PFSK-1 (cell line): ENCODE data around the gene C11orf52.

Experiments used
- FOXP2 ChIP-seq: optimal IDR thresholded peaks from 2 replicates; pipeline ENCODE3; 2011; ENCODE audit warnings: borderline replicate concordance, control low read depth, inconsistent platforms; ENCODE audit not compliant: insufficient read depth; ENCODE audit errors: extremely low read length, extremely low read depth
- POLR2AphosphoS5 ChIP-seq: IDR thresholded peaks from 2 replicates; pipeline ENCODE4 v1.6.1; 2012; ENCODE audit warnings: low read depth, mild to moderate bottlenecking, control low read depth, low read length, moderate library complexity
- SIN3A ChIP-seq: IDR thresholded peaks from 2 replicates; pipeline ENCODE4 v1.6.1; 2012; ENCODE audit warnings: mild to moderate bottlenecking, low read length, moderate library complexity, borderline replicate concordance; ENCODE audit not compliant: insufficient read depth
- TAF1 ChIP-seq: IDR thresholded peaks from 2 replicates; pipeline ENCODE4 v1.6.1; 2012; ENCODE audit warnings: low read length, control low read depth, borderline replicate concordance; ENCODE audit not compliant: insufficient read depth
- TF ChIP-seq, protein P1 (sequence below), 2 experiments: IDR thresholded peaks; 2 replicates each; pipeline versions ENCODE4 v1.6.1 to v1.8.0; 2011 to 2012; ENCODE audit warnings: low read depth in 2 of 2, low read length in 2 of 2, control low read depth in 1 of 2, inconsistent platforms in 1 of 2, mild to moderate bottlenecking in 1 of 2, moderate library complexity in 1 of 2; ENCODE audit not compliant: insufficient read depth in 1 of 2

C11orf52 gene

DNA sequence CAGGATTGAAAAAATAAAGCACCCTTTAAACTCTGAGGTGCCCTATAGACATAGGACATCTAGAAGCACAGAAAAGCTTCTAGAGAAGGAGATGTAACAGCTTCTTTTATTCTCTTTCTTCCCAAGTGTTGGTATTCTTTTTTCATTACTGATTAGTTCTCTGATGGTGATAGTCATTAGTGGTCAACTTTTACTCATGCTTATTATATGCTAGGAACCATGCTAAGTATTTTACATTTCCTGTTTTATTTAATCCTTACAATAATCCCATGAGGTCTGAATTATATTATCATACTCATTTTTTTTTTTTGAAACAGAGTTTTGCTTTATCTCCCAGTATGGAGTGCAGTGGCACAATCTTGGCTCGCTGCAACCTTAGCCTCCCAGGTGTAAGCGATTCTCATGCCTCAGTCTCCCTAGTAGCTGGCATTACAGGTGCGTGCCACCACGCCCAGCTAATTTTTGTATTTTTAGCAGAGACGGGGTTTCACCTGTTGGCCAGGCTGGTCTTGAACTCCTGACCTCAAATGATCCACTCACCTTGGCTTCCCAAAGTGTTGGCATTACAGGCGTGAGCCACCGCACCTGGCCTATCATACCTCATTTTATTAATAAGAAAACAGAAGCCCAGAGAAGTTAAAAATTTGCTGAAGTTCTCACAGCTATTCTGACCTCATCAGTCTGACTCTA lies 3.0 kb downstream of the C11orf52 start:
- TF ChIP-seq POLR2AphosphoS5 (no peak), FOXP2 (no peak), SIN3A (no peak), TAF1 (no peak)
- TF ChIP-seq, protein P1, sequence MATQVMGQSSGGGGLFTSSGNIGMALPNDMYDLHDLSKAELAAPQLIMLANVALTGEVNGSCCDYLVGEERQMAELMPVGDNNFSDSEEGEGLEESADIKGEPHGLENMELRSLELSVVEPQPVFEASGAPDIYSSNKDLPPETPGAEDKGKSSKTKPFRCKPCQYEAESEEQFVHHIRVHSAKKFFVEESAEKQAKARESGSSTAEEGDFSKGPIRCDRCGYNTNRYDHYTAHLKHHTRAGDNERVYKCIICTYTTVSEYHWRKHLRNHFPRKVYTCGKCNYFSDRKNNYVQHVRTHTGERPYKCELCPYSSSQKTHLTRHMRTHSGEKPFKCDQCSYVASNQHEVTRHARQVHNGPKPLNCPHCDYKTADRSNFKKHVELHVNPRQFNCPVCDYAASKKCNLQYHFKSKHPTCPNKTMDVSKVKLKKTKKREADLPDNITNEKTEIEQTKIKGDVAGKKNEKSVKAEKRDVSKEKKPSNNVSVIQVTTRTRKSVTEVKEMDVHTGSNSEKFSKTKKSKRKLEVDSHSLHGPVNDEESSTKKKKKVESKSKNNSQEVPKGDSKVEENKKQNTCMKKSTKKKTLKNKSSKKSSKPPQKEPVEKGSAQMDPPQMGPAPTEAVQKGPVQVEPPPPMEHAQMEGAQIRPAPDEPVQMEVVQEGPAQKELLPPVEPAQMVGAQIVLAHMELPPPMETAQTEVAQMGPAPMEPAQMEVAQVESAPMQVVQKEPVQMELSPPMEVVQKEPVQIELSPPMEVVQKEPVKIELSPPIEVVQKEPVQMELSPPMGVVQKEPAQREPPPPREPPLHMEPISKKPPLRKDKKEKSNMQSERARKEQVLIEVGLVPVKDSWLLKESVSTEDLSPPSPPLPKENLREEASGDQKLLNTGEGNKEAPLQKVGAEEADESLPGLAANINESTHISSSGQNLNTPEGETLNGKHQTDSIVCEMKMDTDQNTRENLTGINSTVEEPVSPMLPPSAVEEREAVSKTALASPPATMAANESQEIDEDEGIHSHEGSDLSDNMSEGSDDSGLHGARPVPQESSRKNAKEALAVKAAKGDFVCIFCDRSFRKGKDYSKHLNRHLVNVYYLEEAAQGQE (IDR thresholded peaks at IDR 0.05; ENCODE audit: insufficient read depth in 1 of 2, low read depth in 2 of 2, low read length in 2 of 2), result no peak

DNA sequence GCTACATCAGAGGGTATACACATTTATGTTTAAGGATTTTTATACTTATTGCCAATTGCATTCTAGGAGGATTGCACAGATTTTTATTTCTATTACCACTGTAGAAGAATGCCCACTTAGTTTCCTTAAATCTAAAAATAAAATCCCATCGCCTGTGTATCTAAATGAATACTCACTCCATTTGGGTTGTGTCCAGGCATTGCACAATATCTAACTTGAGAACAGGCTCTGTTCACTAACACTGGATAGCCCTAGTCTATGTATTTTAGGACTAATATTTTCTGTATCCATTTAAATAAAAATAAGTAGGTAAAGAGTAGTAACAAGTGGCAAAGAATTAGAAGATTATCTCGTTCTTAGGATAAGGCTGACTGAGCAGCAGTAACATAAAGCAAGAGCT lies 4.1 kb downstream of the C11orf52 start:
- TF ChIP-seq, protein P1 (IDR thresholded peaks at IDR 0.05; ENCODE audit: insufficient read depth in 1 of 2, low read depth in 2 of 2, low read length in 2 of 2), result no peak
- TF ChIP-seq SIN3A, result no peak
- TF ChIP-seq FOXP2, result no peak
- no peak for TF ChIP-seq TAF1
- TF ChIP-seq POLR2AphosphoS5, result no peak

DNA sequence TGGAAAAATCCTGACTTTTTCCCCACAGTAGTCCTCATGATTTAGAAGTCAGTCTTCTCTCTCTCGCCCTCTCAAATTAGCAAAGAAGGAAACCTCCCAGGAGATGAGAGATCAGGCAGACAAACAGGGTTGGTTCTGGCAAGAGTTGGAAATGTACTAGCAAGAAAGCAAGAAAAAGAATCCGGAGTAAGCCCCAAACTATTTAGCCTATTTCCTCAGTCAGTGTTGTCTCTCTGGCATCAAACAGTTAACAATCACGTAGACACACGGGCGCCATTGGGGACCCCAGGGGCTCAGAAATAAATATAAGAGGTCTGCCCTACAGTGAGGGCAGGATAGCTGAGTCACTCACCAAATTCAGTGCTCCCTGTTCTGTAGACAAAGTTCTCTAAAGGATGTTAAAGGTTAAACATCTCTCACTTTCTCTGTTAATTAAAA lies 4.7 kb downstream of the C11orf52 start:
- TF ChIP-seq TAF1 (no peak), POLR2AphosphoS5 (no peak), SIN3A (0 out of 2 replicates have a peak, but pooled peaks have one; percentile 57), FOXP2 (no peak)
- TF ChIP-seq, protein P1 (IDR thresholded peaks at IDR 0.05; ENCODE audit: insufficient read depth in 1 of 2, low read depth in 2 of 2, low read length in 2 of 2), result no peak

DNA sequence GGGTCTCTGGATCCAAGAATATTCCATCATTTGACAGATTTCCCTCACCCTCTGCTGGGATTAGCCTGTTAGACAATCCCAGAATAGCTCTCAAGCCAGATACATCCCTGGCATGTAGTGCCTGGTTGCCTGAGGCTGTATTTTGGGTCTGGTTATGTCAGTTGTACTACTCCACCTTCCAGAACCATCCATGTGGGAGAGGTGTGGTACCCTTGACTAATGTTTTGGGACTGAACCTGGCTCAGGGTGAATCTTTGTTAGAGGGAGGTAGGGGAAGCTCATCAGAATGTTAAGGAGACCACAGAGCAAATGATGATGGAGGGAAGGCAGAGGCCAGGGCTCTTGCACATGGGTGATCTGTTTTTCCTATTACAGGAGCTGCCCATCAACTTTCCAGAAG lies 5.2 kb downstream of the C11orf52 start:
- TF ChIP-seq TAF1, result no peak
- TF ChIP-seq, protein P1 (IDR thresholded peaks at IDR 0.05; ENCODE audit: insufficient read depth in 1 of 2, low read depth in 2 of 2, low read length in 2 of 2), result no peak
- no peak for TF ChIP-seq FOXP2
- no peak for TF ChIP-seq SIN3A
- no peak for TF ChIP-seq POLR2AphosphoS5

DNA sequence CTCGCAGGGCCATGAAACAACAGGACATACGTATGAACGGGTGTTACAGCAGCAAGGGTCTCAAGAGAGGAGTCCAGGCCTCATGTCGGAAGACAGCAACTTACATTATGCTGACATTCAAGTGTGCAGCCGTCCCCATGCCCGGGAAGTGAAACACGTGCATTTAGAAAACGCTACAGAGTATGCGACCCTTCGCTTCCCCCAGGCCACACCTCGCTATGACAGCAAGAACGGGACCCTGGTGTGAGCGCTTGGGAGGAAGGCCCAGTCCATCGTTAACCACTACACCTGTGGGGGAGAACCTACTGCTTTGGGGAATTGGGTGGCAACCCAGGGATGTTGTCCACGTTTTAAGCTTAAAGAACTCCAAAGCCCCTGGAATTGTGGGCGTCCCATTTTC lies 7.2 kb downstream of the C11orf52 start:
- TF ChIP-seq, protein P1 (IDR thresholded peaks at IDR 0.05; ENCODE audit: insufficient read depth in 1 of 2, low read depth in 2 of 2, low read length in 2 of 2), result no peak
- TF ChIP-seq TAF1, result no peak
- no peak for TF ChIP-seq FOXP2
- TF ChIP-seq POLR2AphosphoS5, result no peak
- TF ChIP-seq SIN3A, result no peak
